Measurements from ENCODE around the gene CFHR5.
"Not testable (repeated sequence)": the region's sequence is repeated elsewhere in the genome, so short reads cannot be mapped to it uniquely, and the experiment has no call there.

Gene CFHR5

DNA sequence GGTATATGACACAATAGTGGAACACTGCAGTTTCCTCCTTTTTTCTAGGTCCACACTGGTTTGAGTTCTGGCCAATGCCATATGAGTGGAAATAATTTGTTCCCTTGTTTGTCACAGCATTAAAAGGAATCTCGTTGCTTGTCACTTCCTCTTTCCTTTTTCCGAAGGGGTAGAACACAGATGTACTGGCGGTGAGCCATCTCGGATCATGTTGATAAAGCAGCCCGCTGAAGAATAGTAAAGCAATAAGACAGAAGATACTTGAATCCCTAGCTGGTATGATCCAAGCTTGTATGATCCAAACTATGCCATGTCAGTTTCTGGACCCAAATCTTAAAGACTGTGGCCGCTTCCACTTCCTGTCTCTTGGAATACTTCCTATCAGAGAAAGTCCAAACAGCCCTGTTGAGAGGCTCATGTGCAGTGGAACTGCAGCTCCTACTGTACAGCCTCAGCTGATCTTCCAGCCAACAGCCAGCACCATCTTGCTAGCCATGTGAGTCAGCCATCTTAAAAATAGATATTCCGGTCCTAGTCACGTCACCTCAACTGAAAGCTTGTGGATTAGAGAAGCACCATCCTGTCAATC lies 40.3 kb downstream of the CFHR5 start:
- DNase-seq (ENCODE audit: low read depth in 2 of 2), result no peak

DNA sequence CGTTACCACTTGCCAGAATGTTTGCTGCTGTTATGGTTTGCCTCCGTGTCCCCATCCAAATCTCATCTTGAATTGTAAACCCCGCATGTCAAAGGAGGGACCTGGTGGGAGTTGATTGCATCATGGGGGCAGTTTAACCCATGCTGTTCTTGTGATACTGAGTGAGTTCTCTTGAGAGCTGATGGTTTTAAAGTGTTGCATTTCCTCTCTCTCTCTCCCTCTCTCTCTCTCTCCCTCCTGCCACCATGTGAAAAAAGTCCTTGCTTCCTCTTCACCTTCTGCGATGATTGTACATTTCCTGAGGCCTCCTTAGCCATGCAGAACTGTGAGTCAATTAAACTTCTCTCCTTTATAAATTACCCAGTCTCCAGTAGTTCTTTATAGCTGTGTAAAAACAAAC lies 44.4 kb downstream of the CFHR5 start:
- DNase-seq (ENCODE audit: low read depth in 2 of 2), result no peak

DNA sequence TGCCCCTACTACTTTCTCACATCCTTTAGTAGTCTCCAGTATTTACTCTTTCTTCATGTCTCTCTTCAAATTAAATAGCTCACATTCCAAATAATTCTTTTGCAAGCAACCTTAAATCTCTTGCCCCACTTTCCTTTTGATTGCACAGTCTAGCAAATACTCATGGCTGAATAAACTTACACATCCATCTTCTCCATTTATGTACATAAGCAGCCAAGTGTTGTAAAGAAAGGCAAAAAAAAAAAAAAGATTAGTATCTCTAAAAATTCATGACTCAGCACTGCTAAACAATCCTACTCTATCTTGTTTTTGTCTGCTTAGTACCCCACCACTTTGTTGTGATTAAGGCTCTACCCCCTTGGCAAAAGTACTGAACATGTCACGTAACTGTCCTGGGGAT lies 47.1 kb downstream of the CFHR5 start:
- no peak for DNase-seq (ENCODE audit: low read depth in 2 of 2)

DNA sequence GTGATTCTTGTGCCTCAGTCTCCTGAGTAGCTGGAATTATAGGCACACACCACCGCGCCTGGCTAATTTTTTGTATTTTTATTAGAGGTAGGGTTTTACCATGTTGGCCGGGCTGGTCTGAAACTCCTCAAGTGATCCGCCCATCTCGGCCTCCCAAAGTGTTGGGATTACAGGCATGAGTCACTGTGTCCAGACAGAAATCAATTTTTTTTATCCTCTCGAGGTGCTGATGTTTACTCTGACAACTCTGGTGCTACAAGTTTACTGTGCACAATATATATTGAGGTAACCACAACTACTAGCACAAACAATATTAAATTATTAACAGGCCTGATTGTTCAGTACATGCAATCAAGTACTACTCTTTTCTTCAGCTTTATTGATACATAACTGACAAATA lies 50.0 kb downstream of the CFHR5 start:
- DNase-seq (ENCODE audit: low read depth in 2 of 2), result no peak

DNA sequence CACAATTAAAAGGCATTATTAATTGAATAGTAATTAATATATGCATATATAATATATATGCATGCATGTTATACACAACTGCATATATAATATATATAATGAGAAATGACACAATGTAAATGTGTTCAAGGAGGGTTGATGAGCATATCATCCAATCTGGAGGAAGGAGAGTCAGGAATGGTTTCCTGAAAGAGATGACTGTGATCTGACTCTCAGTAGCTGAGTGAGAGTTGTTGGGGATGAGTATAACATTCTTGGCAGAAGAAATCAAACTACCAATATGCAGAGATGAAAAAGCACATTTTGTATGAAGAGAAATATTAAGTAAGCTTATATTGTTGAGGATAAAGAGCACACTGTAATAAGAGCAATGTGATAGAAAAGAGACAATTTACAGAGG lies 52.4 kb downstream of the CFHR5 start:
- no peak for DNase-seq (ENCODE audit: low read depth in 2 of 2)

DNA sequence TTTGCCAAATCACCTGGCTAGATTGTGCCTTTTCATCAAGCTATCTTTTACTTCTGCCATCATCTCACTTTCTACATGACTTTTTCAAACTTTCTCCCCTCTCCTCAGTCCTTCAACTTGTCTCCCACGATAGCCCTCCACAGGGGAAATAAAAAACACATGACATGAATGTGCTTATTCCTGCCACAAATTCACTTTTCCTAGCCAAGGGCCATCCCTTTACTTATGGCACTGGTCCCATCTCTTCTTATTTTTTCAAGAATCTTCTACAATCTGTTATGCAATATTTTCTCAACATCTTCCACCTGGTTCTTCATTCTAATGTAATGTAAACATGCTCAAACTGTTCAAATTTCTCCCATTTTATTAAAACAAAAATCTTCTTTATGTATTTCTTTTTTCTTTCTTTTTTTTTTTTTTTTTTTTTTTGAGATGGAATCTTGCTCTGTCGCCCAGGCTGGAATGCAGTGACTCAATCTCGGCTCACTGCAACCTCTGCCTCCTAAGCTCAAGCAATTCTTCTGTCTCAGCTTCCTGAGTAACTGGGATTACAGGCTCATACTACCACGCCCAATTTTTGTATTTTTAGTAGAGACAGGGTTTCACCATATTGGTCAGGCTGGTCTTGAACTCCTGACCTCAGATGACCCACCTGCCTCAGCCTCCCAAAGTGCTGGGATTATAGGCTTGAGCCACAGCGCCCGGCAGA lies 57.4 kb downstream of the CFHR5 start:
- not testable (repeated sequence) for DNase-seq (ENCODE audit: low read depth in 2 of 2)

DNA sequence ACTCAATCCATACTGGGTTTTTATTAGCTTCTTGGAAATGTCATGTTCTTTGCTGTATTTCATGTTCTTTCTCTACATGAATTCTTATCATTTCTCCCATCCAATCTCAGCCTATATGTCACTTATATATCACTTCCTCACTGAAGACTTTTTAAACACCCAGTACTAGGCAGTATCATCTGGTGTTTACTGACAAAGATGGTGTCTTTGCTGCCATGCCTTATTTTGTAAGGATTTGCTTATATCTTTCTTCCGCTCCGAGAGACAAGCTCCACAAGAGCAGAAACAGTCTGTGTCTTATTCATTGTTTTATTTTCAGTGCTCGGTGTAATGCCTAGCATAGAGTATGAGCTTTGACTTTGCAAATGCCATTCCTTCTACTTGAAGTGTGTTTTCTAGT lies 59.5 kb downstream of the CFHR5 start:
- no peak for DNase-seq (ENCODE audit: low read depth in 2 of 2)

DNA sequence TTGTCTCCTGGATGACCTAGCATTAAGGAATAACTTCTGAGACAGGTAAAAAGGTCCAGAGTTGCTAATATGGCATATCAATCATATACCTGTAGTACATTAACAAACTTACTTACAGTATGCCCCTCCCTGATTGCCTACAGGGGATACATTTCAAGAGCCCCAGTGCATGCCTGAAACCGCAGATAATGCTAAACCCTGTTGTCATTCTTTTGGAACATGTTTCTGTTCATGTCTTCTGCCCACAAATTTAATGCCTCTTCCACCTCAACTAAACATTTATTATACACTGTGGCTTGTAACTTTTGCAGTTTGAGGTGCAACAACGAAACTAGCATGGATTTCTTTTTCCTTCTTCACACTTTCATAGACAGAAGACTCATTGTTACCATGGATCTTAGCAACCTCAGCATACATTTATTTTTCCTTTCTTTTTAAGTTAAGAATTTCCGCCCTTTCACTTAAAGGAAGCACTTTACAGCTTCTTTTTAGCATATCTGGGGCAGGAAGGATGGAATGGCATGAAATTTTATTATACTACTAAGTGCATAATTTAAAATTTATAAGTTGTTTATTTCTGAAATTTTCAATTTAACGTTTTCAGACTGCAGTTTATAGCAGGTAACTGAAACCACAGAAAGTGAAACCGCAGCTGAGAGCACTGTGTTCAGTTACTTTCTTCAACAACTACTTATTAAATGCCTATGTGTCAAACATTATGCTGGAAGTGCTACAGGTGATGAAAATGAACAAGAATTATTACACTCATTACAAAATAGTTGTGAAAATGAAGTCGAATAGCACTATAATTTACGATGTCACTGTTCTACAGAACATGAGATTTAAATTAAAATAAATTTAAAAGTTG lies 64.4 kb downstream of the CFHR5 start:
- no peak for DNase-seq (ENCODE audit: low read depth in 2 of 2)

DNA sequence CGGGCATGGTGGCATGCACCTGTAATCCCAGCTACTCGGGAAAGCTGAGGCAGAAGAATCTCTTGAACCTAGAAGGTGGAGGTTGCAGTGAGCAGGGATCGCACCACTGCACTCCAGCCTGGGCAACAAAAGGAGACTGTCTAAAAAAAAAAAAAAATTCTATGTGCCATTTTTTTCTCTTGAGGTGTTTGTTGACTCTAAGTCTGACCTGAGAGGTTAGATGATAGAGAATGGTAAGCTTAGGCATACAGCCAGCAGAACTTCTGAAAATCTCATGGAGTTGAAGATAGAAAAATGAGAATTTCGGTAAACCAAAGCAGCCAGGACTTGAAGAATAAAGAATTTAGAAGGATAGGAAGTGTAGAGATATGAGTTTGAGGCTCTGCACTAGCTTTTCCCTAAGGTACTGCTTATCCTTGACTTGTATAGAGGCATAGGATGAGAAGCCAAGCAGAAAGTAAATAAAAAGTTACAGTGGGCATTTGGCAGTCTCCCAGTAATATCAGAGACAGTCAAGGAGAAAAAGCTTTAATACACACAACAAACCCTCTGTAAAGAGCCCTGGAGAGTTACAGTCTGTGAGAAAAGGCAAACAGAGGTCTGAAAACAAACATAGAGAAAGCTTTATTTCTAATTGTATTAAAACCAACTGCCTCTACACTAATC lies 65.5 kb downstream of the CFHR5 start:
- no peak for DNase-seq (ENCODE audit: low read depth in 2 of 2)

DNA sequence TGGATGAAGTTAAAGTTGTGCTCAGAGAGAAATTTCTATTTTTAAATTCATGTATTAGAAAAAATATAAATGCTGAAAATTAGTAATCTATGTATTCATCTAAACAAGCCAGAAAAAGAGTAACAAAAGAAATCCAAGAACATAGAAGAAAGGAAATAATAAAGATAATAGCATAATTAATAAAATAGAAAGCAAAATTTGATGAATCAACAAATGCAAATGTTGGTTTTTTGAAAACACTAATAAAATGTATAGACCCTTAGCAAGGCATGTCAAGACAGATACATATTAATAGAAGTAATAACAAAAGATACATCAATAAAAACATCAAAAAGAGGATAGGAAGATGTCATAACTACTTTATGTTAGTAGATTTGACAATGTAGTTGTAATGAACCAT lies 71.7 kb downstream of the CFHR5 start:
- DNase-seq (ENCODE audit: low read depth in 2 of 2), result no peak
